IPS-15b (cell line): ENCODE data around the gene ACTR3.
"Not testable (repeated sequence)": the region's sequence is repeated elsewhere in the genome, so short reads cannot be mapped to it uniquely, and the experiment has no call there.

Experiments
- H3K27me3 ChIP-seq: one replicate; pipeline ENCODE4 v1.6.1; 2013; ENCODE audit warnings: low read length; ENCODE audit not compliant: control insufficient read depth, insufficient read depth
- H3K36me3 ChIP-seq: one replicate; pipeline ENCODE4 v1.6.1; 2013; ENCODE audit warnings: low read length; ENCODE audit not compliant: control insufficient read depth, insufficient read depth
- H3K4me1 ChIP-seq: one replicate; pipeline ENCODE4 v1.6.1; 2013; ENCODE audit warnings: mild to moderate bottlenecking, low read length; ENCODE audit not compliant: control insufficient read depth, insufficient read depth
- H3K4me3 ChIP-seq: one replicate; pipeline ENCODE4 v1.5.1; 2013; ENCODE audit warnings: low read depth, low read length
- H3K9ac ChIP-seq: one replicate; pipeline ENCODE4 v1.6.1; 2013; ENCODE audit warnings: low read depth, mild to moderate bottlenecking, low read length
- H3K9me3 ChIP-seq: one replicate; pipeline ENCODE4 v1.6.1; 2013; ENCODE audit warnings: mild to moderate bottlenecking, low read length; ENCODE audit not compliant: control insufficient read depth, insufficient read depth

The ACTR3 gene

GRCh38 chr2:113889471-113890252 is at the start of gene ACTR3:
Gene ACTR3, plus strand, starts transcription at chr2:113890089. Its CDS starts 191 bp downstream, at chr2:113890280.
- H3K36me3 ChIP-seq, result no peaks in the 10 kb centered on the region
- no peaks in the 10 kb centered on the region for H3K9me3 ChIP-seq
- H3K9ac ChIP-seq, result peak within 1 kb of the TSS; percentile 98
- H3K4me3 ChIP-seq, result peak within 1 kb of the TSS; percentile 96
- H3K4me1 ChIP-seq, result peaks cover 17% of the 10 kb centered on the region
- no peaks in the 10 kb centered on the region for H3K27me3 ChIP-seq

GRCh38 chr2:113840518-113840917 is 49.4 kb upstream of the ACTR3 start:
- H3K4me3 ChIP-seq, result no peak overlapping the region
- H3K36me3 ChIP-seq, result no peaks in the 10 kb centered on the region
- no peaks in the 10 kb centered on the region for H3K27me3 ChIP-seq
- no peak overlapping the region for H3K9ac ChIP-seq
- H3K4me1 ChIP-seq, result no peaks in the 10 kb centered on the region
- no peaks in the 10 kb centered on the region for H3K9me3 ChIP-seq

- Histone ChIP-seq H3K9ac (no peak overlapping the region), H3K9me3 (no peaks in the 10 kb centered on the region), H3K36me3 (no peaks in the 10 kb centered on the region), H3K4me3 (no peak overlapping the region), H3K27me3 (no peaks in the 10 kb centered on the region), H3K4me1 (no peaks in the 10 kb centered on the region)
Observed at GRCh38 chr2:113842919-113843736, 46.8 kb upstream of the ACTR3 start.

GRCh38 chr2:113843737-113844050 is 46.2 kb upstream of the ACTR3 start:
- H3K9ac ChIP-seq, H3K36me3 ChIP-seq, H3K9me3 ChIP-seq, H3K4me1 ChIP-seq, H3K27me3 ChIP-seq, H3K4me3 ChIP-seq: not testable (repeated sequence)

- Histone ChIP-seq H3K9ac (no peak overlapping the region), H3K27me3 (no peaks in the 10 kb centered on the region), H3K4me3 (no peak overlapping the region)
Observed at GRCh38 chr2:113845261-113845660, 44.6 kb upstream of the ACTR3 start.

DNA sequence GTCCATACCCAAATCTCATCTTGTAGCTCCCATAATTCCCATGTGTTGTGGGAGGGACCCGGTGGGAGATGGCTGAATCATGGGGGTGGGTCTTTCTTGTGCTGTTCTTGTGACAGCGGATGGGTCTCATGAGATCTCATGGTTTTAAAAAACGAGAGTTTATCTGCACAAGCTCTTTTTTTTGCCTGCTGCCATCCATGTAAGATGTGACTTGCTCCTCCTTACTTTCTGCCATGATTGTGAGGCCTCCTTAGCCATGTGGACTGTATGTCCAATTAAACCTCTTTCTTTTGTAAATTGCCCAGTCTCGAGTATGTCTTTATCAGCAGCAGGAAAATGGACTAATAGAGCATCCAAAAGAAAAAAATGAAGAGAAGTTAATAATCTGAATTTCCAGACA is 44.1 kb upstream of the ACTR3 start:
- H3K27me3 ChIP-seq, H3K9ac ChIP-seq, H3K4me1 ChIP-seq: not testable (repeated sequence)

More at GRCh38 chr2:113845261-113845660, 44.6 kb upstream of the ACTR3 start:
- no peaks in the 10 kb centered on the region for H3K9me3 ChIP-seq
- H3K36me3 ChIP-seq, result no peaks in the 10 kb centered on the region
- H3K4me1 ChIP-seq, result no peaks in the 10 kb centered on the region

DNA sequence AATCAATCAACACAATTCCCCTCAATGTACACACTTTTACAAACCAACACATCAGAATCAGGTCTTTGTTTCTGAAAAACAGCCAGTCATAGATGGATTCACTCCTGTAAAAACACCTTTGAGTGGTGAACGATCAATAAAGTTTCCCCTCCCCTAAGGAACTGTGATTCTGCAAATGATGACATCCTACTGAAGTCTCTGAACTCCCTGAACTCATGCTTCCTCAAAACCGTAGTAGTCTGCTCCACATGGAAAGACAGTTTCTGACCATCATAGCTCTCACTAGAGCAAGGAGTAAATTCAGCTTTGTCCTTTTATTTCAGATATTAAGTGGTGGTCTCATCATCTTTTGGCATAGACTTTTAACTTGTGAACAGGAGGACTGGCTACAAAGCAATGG is 43.5 kb upstream of the ACTR3 start:
- Histone ChIP-seq H3K36me3 (no peaks in the 10 kb centered on the region), H3K4me1 (no peaks in the 10 kb centered on the region), H3K27me3 (no peaks in the 10 kb centered on the region), H3K9ac (no peak overlapping the region), H3K4me3 (no peak overlapping the region), H3K9me3 (no peaks in the 10 kb centered on the region)

More for the DNA sequence above, 44.1 kb upstream of the ACTR3 start:
- H3K36me3 ChIP-seq, H3K9me3 ChIP-seq, H3K4me3 ChIP-seq: not testable (repeated sequence)

DNA sequence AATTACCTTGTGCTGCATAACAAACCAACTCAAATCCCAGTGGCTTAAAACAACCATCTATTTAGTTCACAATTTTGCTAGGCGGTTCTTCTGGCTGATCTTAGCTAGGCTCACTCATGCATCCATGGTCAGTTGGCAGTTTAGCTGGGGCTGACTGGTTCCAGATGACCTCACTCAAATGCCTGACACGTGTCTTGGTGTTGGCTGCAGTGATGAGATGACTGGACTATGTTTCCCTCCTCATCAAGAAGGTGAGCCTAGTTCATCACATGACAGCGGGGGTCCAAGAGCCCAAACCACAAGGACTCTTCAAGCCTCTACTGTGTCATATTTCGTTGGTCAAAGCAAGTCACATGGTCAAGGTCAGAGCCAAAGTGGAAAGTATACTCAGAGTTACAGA is 42.7 kb upstream of the ACTR3 start:
- Histone ChIP-seq H3K4me3 (no peak overlapping the region), H3K9ac (no peak overlapping the region), H3K36me3 (no peaks in the 10 kb centered on the region), H3K27me3 (no peaks in the 10 kb centered on the region), H3K9me3 (no peaks in the 10 kb centered on the region), H3K4me1 (no peaks in the 10 kb centered on the region)

DNA sequence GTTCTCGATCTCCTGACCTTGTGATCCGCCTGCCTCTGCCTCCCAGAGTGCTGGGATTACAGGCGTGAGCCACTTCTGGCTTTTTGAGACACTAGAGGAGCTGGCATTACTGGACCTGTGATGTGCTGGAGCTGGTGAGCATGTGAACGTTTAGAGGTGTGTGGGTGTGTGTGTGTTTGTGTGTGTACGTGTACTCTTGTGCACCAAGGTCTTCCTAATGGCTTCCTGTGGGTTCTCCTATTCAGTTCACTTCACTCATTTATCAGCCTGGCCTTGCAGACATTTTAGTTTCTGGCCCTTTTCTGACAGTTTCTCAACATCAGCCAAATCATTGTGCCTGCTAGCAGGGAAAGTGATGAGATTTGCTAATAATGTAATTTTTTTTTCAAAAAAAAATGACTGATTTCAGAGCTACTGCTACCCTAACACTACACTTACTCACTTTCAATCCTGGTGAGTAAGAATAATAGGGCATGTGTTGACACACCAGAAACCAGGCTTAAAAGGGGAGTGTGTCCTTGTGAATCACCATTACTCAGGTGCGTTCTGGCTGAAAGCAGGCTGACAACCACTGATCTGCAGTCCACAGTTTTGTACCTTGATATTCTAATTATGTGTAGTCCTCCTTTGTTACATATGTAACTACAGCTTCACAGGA is 41.0 kb upstream of the ACTR3 start:
- Histone ChIP-seq H3K4me3 (no peak overlapping the region), H3K36me3 (no peaks in the 10 kb centered on the region), H3K9me3 (no peaks in the 10 kb centered on the region), H3K4me1 (no peaks in the 10 kb centered on the region), H3K27me3 (no peaks in the 10 kb centered on the region), H3K9ac (no peak overlapping the region)

DNA sequence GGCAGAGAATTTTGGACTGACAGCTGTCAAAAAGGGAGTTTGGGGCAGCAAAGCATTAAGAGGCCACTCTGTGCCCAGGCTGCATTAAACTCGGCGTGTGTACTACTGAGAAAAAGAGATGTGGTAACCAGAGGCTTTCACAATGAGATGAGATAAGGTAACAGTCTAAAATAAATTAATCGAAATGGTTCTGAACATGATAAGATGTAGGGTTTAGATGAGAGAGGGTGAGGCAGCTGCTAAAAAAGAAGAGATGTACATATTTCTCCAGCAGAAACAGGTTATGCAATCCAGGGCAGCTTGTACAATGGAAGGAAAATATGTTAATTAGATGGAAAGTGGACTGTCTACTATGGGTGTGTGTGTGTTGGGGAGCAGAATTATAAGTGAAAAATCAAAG is 39.2 kb upstream of the ACTR3 start:
- Histone ChIP-seq H3K9me3 (no peaks in the 10 kb centered on the region), H3K4me3 (no peak overlapping the region), H3K36me3 (no peaks in the 10 kb centered on the region), H3K9ac (no peak overlapping the region), H3K27me3 (no peaks in the 10 kb centered on the region), H3K4me1 (no peaks in the 10 kb centered on the region)

- Histone ChIP-seq H3K9ac (no peak overlapping the region), H3K36me3 (no peaks in the 10 kb centered on the region), H3K9me3 (no peaks in the 10 kb centered on the region), H3K27me3 (no peaks in the 10 kb centered on the region), H3K4me3 (no peak overlapping the region), H3K4me1 (no peaks in the 10 kb centered on the region)
Observed at GRCh38 chr2:113851640-113852039, 38.2 kb upstream of the ACTR3 start.

DNA sequence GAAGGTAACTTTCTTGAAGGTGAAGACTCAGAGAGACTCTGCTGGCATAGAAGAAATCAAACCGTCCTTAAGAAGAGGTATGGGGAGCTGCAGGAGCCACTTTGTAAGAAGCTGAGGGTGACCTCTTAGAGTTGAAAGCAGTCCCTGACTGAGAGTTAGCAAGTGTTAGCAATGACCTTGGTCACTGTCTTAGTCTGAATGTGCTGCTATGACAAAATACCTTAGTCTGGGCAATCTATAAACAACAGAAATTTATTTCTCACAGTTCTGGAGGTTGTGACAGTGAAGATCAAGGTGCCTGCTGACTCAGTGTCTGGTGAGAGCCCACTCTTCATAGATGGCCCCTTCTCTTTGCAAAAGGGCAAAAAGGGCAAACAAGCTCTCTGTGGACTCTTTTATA is 35.7 kb upstream of the ACTR3 start:
- H3K36me3 ChIP-seq, result no peaks in the 10 kb centered on the region
- no peaks in the 10 kb centered on the region for H3K4me1 ChIP-seq
- H3K27me3 ChIP-seq, result no peaks in the 10 kb centered on the region
- H3K9me3 ChIP-seq, result no peaks in the 10 kb centered on the region
- no peak overlapping the region for H3K4me3 ChIP-seq
- no peak overlapping the region for H3K9ac ChIP-seq
